CD14-positive monocyte (primary cell): ENCODE measurements around the gene MAN1C1. TPM values are rescaled to one million over a fixed set of nuclear protein-coding genes. Genes with fewer than 3 reads are reported as not detected.
A peak's percentile ranks its signal among the peaks of the same experiment; 100 is the strongest.

Experiments used
- DNase-seq, 3 donors: peaks; one replicate each; pipeline ENCODE4 v3.0.0-alpha.2; 2011 to 2022
- H2AFZ ChIP-seq: 2 replicates; pipeline ENCODE4 v1.6.0; 2012; ENCODE audit warnings: mild to moderate bottlenecking, low read depth, low read length, inconsistent platforms; ENCODE audit not compliant: insufficient read depth, poor library complexity, severe bottlenecking
- H3K27ac ChIP-seq, 2 donors: 1 replicate in 1 of 2; 2 replicates in 1 of 2; pipeline ENCODE4 v1.5.1; 2012 to 2013; ENCODE audit warnings: low read length in 2 of 2, control low read depth in 1 of 2, inconsistent platforms in 1 of 2, low read depth in 1 of 2, mild to moderate bottlenecking in 1 of 2
- H3K27me3 ChIP-seq, 2 donors: one replicate each; pipeline versions ENCODE4 v1.6.0 to v1.6.1; 2011 to 2013; ENCODE audit warnings: low read length in 2 of 2; ENCODE audit not compliant: control insufficient read depth in 2 of 2, insufficient read depth in 2 of 2
- H3K36me3 ChIP-seq, 2 donors: replicated peaks in 1 of 2; 1 replicate in 1 of 2; 2 replicates in 1 of 2; pipeline versions ENCODE4 v1.5.1 to v1.6.1; 2012 to 2013; ENCODE audit warnings: low read length in 2 of 2, control low read depth in 1 of 2, inconsistent platforms in 1 of 2, mild to moderate bottlenecking in 1 of 2; ENCODE audit not compliant: insufficient read depth in 2 of 2, control insufficient read depth in 1 of 2
- H3K4me1 ChIP-seq, 2 donors: 1 replicate in 1 of 2; 2 replicates in 1 of 2; pipeline versions ENCODE4 v1.5.1 to v1.6.1; 2012 to 2013; ENCODE audit warnings: low read length in 2 of 2, control low read depth in 1 of 2, inconsistent platforms in 1 of 2, mild to moderate bottlenecking in 1 of 2, moderate library complexity in 1 of 2; ENCODE audit not compliant: insufficient read depth in 2 of 2, control insufficient read depth in 1 of 2
- H3K4me2 ChIP-seq: replicated peaks from 2 replicates; pipeline ENCODE3; 2012; ENCODE audit warnings: low read length, moderate library complexity, mild to moderate bottlenecking; ENCODE audit not compliant: poor library complexity, severe bottlenecking; ENCODE audit errors: extremely low read depth
- H3K4me3 ChIP-seq, 3 experiments: fragments of 200-600 bp in 1 of 3; sonication (generic) in 1 of 3; replicated peaks in 1 of 3; 1 replicate in 2 of 3; 2 replicates in 1 of 3; pipeline ENCODE4 v1.5.1; 2011 to 2013; ENCODE audit warnings: low read length in 3 of 3, mild to moderate bottlenecking in 3 of 3, control low read depth in 2 of 3, low read depth in 2 of 3, inconsistent platforms in 1 of 3, moderate library complexity in 1 of 3
- H3K79me2 ChIP-seq: 2 replicates; pipeline ENCODE4 v1.6.0; 2012; ENCODE audit warnings: mild to moderate bottlenecking, control low read depth, inconsistent platforms, low read length, moderate library complexity; ENCODE audit not compliant: insufficient read depth
- H3K9ac ChIP-seq: 2 replicates; pipeline ENCODE4 v1.6.0; 2017; ENCODE audit warnings: low read length, mild to moderate bottlenecking; ENCODE audit not compliant: insufficient read depth, poor library complexity, severe bottlenecking
- H3K9me3 ChIP-seq, 2 donors: replicated peaks in 1 of 2; 1 replicate in 1 of 2; 2 replicates in 1 of 2; pipeline versions ENCODE4 v1.5.1 to v1.6.1; 2012 to 2013; ENCODE audit warnings: low read length in 2 of 2, control low read depth in 1 of 2; ENCODE audit not compliant: control insufficient read depth in 1 of 2, insufficient read depth in 1 of 2
- H4K20me1 ChIP-seq: 2 replicates; pipeline ENCODE4 v1.6.0; 2012; ENCODE audit warnings: mild to moderate bottlenecking, low read length, control low read depth, moderate library complexity; ENCODE audit not compliant: insufficient read depth
- H3K27ac Mint-ChIP-seq, 7 donors: one replicate each; pipeline ENCODE4 v1.8.0; 2020; ENCODE audit warnings: mild to moderate bottlenecking in 7 of 7, mixed read lengths in 7 of 7, moderate library complexity in 6 of 7, inconsistent platforms in 2 of 7
- H3K27me3 Mint-ChIP-seq, 3 donors: one replicate each; pipeline ENCODE4 v1.8.0; 2021 to 2022; ENCODE audit warnings: low read depth in 3 of 3, mild to moderate bottlenecking in 3 of 3, mixed read lengths in 3 of 3, moderate library complexity in 3 of 3, inconsistent platforms in 1 of 3
- H3K36me3 Mint-ChIP-seq, 2 donors: one replicate each; pipeline ENCODE4 v1.8.0; 2020; ENCODE audit warnings: mixed read lengths in 2 of 2, inconsistent platforms in 1 of 2, mild to moderate bottlenecking in 1 of 2
- H3K4me1 Mint-ChIP-seq: one replicate; pipeline ENCODE4 v1.8.0; 2020; ENCODE audit warnings: mild to moderate bottlenecking, mixed read lengths
- H3K4me3 Mint-ChIP-seq, 2 donors: one replicate each; pipeline ENCODE4 v1.8.0; 2020; ENCODE audit warnings: mild to moderate bottlenecking in 2 of 2, mixed read lengths in 2 of 2, moderate library complexity in 1 of 2
- H3K9me3 Mint-ChIP-seq, 7 donors: one replicate each; pipeline ENCODE4 v1.8.0; 2020 to 2022; ENCODE audit warnings: mixed read lengths in 7 of 7, mild to moderate bottlenecking in 6 of 7, moderate library complexity in 6 of 7, inconsistent platforms in 2 of 7
- WGBS: methylation state at CpG from one replicate; pipeline ENCODE4 v1.1.5; 2013; ENCODE audit warnings: missing lambda C conversion rate; ENCODE audit not compliant: insufficient coverage; 5-methylcytosine and 5-hydroxymethylcytosine counted together
- intact Hi-C, 2 donors: fragments of 100-400 bp; cut with micrococcal nuclease; formaldehyde crosslinking; loops; one replicate each; pipeline versions ENCODE4 v1.15.0 to v1.15.1; 2023
- polyA plus RNA-seq, 3 donors: library from polyadenylated mRNA; depleted of rRNA in 1 of 3; unstranded in 2 of 3; stranded (reverse) in 1 of 3; fragments of 300-500 nt in 2 of 3; fragments of >200 nt in 1 of 3; fragmentation: Illumina TruSeq in 2 of 3; gene quantifications; 1 replicate in 2 of 3; 2 replicates in 1 of 3; pipeline ENCODE4 v1.2.3, GENCODE V29; 2012 to 2021
- TF ChIP-seq, protein P1 (sequence below): fragments of 200-600 bp; IDR thresholded peaks from one replicate; pipeline ENCODE4 v1.8.0; 2022; ENCODE audit warnings: antibody characterized with exemption, mild to moderate bottlenecking

The MAN1C1 gene
- polyA plus RNA-seq, 3 donors: 1.2 to 7.2 (median 1.7) TPM

DNA sequence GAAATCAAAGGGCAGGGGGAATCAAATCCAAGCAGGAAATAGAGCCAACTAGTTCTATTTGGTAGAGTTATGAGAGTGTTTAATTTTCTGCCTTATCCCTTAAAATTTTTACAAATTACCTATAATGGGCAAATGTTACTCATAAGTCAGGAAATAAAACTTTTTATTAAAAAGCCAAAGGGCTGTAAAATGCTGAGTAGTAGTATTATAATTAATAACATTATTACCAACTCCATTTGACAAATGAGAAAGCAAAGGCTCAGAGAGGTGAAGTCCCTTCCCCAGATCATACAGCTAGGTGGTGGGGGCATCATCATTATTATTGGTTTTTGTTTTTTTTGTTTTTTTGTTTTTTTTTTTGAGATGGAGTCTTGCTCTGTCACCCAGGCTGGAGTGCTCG lies 186.8 kb downstream of the MAN1C1 start:
- Histone ChIP-seq H3K27me3 (no peaks in the 10 kb centered on the region), H4K20me1 (no peaks in the 10 kb centered on the region), H3K36me3 (peaks cover 18 to 33% of the 10 kb centered on the region in 2 donors), H3K4me1 (peaks cover 13 to 16% of the 10 kb centered on the region in 2 donors), H3K79me2 (no peaks in the 10 kb centered on the region), H3K4me2 (no peak overlapping the region), H3K27ac (no peak overlapping the region), H2AFZ (no peak overlapping the region), H3K9me3 (no peaks in the 10 kb centered on the region), H3K9ac (no peak overlapping the region), H3K4me3 (no peak overlapping the region)
- WGBS: 100% methylated on average over 1 of the region's 1 CpG
- Mint-ChIP-seq H3K4me3 (no peak overlapping the region), H3K27me3 (peaks cover 0 to 2% (median 0%) of the 10 kb centered on the region in 3 donors), H3K9me3 (peaks cover 0 to 1% (median 0%) of the 10 kb centered on the region in 7 donors), H3K27ac (no peak overlapping the region), H3K36me3 (peaks cover 24 to 39% of the 10 kb centered on the region in 2 donors), H3K4me1 (peaks cover 33% of the 10 kb centered on the region)
- TF ChIP-seq, protein P1, sequence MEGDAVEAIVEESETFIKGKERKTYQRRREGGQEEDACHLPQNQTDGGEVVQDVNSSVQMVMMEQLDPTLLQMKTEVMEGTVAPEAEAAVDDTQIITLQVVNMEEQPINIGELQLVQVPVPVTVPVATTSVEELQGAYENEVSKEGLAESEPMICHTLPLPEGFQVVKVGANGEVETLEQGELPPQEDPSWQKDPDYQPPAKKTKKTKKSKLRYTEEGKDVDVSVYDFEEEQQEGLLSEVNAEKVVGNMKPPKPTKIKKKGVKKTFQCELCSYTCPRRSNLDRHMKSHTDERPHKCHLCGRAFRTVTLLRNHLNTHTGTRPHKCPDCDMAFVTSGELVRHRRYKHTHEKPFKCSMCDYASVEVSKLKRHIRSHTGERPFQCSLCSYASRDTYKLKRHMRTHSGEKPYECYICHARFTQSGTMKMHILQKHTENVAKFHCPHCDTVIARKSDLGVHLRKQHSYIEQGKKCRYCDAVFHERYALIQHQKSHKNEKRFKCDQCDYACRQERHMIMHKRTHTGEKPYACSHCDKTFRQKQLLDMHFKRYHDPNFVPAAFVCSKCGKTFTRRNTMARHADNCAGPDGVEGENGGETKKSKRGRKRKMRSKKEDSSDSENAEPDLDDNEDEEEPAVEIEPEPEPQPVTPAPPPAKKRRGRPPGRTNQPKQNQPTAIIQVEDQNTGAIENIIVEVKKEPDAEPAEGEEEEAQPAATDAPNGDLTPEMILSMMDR: no peak
- no peak for DNase-seq
- intact Hi-C loops: loop anchor here (10.0 kb wide), 1 partner anchor 189 kb away; the partner anchor contains the start of gene MAN1C1 (in 2 of the 2)

DNA sequence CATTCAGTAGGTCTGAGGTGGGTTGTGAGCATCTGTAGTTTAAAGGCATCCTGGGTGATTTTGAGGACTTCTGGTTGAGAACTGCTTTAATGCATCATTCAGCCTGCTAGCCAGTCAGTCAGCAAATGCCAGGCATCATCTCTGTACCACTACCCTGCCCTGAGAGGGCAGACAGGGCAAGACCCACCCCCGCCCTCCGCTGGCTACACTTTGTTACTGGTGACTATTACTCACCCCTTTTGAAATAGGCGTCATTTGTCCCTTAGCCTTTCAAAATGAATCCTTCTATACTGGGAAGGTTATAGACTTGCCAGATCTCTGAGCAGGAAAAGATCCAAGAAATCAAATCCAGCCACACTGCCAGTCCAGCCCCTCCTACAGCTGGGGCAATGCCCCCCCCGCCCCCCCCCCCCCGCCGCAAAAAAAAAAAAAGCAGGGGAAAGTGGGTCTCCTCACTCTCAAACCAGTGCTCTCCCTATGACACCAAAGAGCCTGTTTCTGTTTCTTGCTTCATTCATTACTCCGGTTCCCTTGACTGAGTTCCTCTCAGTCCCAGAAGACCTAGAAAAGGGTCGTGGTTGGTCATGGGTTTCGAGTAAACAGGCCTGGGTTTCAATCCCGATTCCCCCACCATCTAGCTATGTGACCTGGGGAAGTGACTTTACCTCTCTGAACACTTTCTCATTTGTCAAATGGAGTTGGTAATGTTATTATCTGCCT lies 187.8 kb downstream of the MAN1C1 start:
- no peak overlapping the region for H3K27ac ChIP-seq
- no peak overlapping the region for H3K4me2 ChIP-seq
- peaks cover 36% of the 10 kb centered on the region for H3K4me1 Mint-ChIP-seq
- H3K27me3 Mint-ChIP-seq: peaks cover 0 to 2% (median under 1%) of the 10 kb centered on the region in 3 donors
- H3K4me1 ChIP-seq: peaks cover 18 to 20% of the 10 kb centered on the region in 2 donors
- WGBS: 74% methylated on average over 2 of the region's 10 CpGs
- H3K79me2 ChIP-seq: no peaks in the 10 kb centered on the region
- DNase-seq: no peak
- no peak overlapping the region for H2AFZ ChIP-seq
- no peak overlapping the region for H3K9ac ChIP-seq
- no peak overlapping the region for H3K4me3 Mint-ChIP-seq
- intact Hi-C loops: loop anchor here (10.0 kb wide), 1 partner anchor 190 kb away; the partner anchor contains the start of gene MAN1C1 (in 2 of the 2)
- peaks cover 30 to 48% of the 10 kb centered on the region in 2 donors for H3K36me3 Mint-ChIP-seq
- H3K9me3 ChIP-seq: no peaks in the 10 kb centered on the region
- no peaks in the 10 kb centered on the region for H3K27me3 ChIP-seq
- TF ChIP-seq, protein P1: no peak
- H3K9me3 Mint-ChIP-seq: peaks cover 0 to 1% (median 0%) of the 10 kb centered on the region in 7 donors
- no peak overlapping the region for H3K4me3 ChIP-seq
- H3K36me3 ChIP-seq: peaks cover 27 to 41% of the 10 kb centered on the region in 2 donors
- peak overlapping the region in 2 of 7 donors; percentile 57 to 68 for H3K27ac Mint-ChIP-seq
- H4K20me1 ChIP-seq: no peaks in the 10 kb centered on the region
